A549 (cell line): ENCODE results near the gene SPACDR. TPM values are rescaled to one million over a fixed set of nuclear protein-coding genes. Genes with fewer than 3 reads are reported as not detected.
A peak's percentile ranks its signal among the peaks of the same experiment; 100 is the strongest.

ENCODE experiments used
- ATAC-seq, 2 experiments: fragments of 200-7000 bp in 1 of 2; fragments of >200 bp in 1 of 2; cut with Nextera tagmentation in 1 of 2; cut with Tn5 transposase in 1 of 2; 3 replicates each; pipeline versions ENCODE4 v1.8.0 to v1.9.1; 2018 to 2020; ENCODE audit warnings: mild to moderate bottlenecking in 1 of 2, moderate library complexity in 1 of 2
- CTCF ChIA-PET: fragments of 300-600 bp; sonication (Branson Sonifier 250); formaldehyde crosslinking; extraction: SDS; loops from one replicate; lab custom pipeline; 2021; ENCODE audit warnings: antibody characterized with exemption, inconsistent platforms; lab: Yijun Ruan, JAX
- POLR2A ChIA-PET: fragments of 350-600 bp; formaldehyde crosslinking; extraction: SDS; loops from one replicate; lab custom pipeline; 2021; ENCODE audit warnings: antibody characterized with exemption, inconsistent platforms; lab: Yijun Ruan, JAX
- DNase-seq, 2 experiments: peaks; one replicate each; pipeline versions ENCODE4 v3.0.0 to v3.0.0-alpha.2; 2011 to 2016; ENCODE audit warnings: low read depth in 1 of 2, low spot score in 1 of 2
- FAIRE-seq: peaks from 2 replicates; lab custom pipeline; 2011; peaks lifted over from hg19 to GRCh38; lab: Jason Lieb, UNC
- H3K27ac ChIP-seq, 2 experiments: fragments of >200 bp; sonication (Bioruptor Twin); formaldehyde crosslinking; 3 replicates each; pipeline ENCODE4 v1.5.1; 2016 to 2017
- H3K4me1 ChIP-seq: fragments of >200 bp; sonication (Bioruptor Twin); formaldehyde crosslinking; 3 replicates; pipeline ENCODE4 v1.6.1; 2016
- H3K4me2 ChIP-seq: fragments of >200 bp; sonication (Bioruptor Twin); formaldehyde crosslinking; 3 replicates; pipeline ENCODE4 v1.6.1; 2016
- H3K4me3 ChIP-seq: fragments of >200 bp; sonication (Bioruptor Twin); formaldehyde crosslinking; 3 replicates; pipeline ENCODE4 v1.5.1; 2016
- H3K9me3 ChIP-seq: fragments of >200 bp; sonication (Bioruptor Twin); formaldehyde crosslinking; 3 replicates; pipeline ENCODE4 v1.6.1; 2016
- ATOH8 ChIP-seq: fragments of 250-450 bp; sonication (Bioruptor Pico); IDR thresholded peaks from 2 replicates; pipeline ENCODE4 v1.5.0; 2020; ENCODE audit warnings: low read depth, mild to moderate bottlenecking, moderate library complexity
- BCL3 ChIP-seq: fragments of >200 bp; sonication (Bioruptor Twin); formaldehyde crosslinking; IDR thresholded peaks from 3 replicates; pipeline ENCODE4 v1.6.1; 2016
- CBX8 ChIP-seq: fragments of 200-600 bp; sonication (generic); IDR thresholded peaks from 2 replicates; pipeline ENCODE4 v1.6.1; 2016
- CHD2 ChIP-seq: fragments of 150-350 bp; IDR thresholded peaks from 2 replicates; pipeline ENCODE4 v1.6.1; 2014; ENCODE audit warnings: low read length; ENCODE audit not compliant: partially characterized antibody
- CTCF ChIP-seq: fragments of >200 bp; sonication (Bioruptor Twin); formaldehyde crosslinking; IDR thresholded peaks from 3 replicates; pipeline ENCODE4 v1.5.1; 2016
- EHF ChIP-seq: fragments of 250-450 bp; sonication (Bioruptor Pico); IDR thresholded peaks from 2 replicates; pipeline ENCODE4 v1.5.0; 2020; ENCODE audit warnings: mild to moderate bottlenecking
- FOSB ChIP-seq: fragments of 250-450 bp; sonication (Bioruptor Pico); IDR thresholded peaks from 2 replicates; pipeline ENCODE4 v1.5.0; 2020; ENCODE audit warnings: mild to moderate bottlenecking, moderate library complexity
- FOSL2 ChIP-seq, 2 experiments: fragments of 450-650 bp in 1 of 2; fragments of >200 bp in 1 of 2; sonication (Bioruptor Twin) in 1 of 2; formaldehyde crosslinking; IDR thresholded peaks; 2 replicates each; pipeline versions ENCODE4 v1.5.0 to v1.6.1; 2016 to 2020; ENCODE audit warnings: mild to moderate bottlenecking in 1 of 2, moderate library complexity in 1 of 2
- GATA3 ChIP-seq: IDR thresholded peaks from 2 replicates; pipeline ENCODE4 v1.6.1; 2012; ENCODE audit warnings: borderline replicate concordance
- JUN ChIP-seq, 2 experiments: fragments of >200 bp; sonication (Bioruptor Twin); formaldehyde crosslinking; IDR thresholded peaks; 2 replicates in 1 of 2; 3 replicates in 1 of 2; pipeline ENCODE4 v1.6.1; 2016 to 2017
- JUNB ChIP-seq: fragments of >200 bp; sonication (Bioruptor Twin); formaldehyde crosslinking; IDR thresholded peaks from 2 replicates; pipeline ENCODE4 v1.6.1; 2016
- MAX ChIP-seq: IDR thresholded peaks from 2 replicates; pipeline ENCODE4 v1.6.1; 2012
- POLR2A ChIP-seq: IDR thresholded peaks from 2 replicates; pipeline ENCODE4 v1.6.1; 2012; ENCODE audit warnings: mild to moderate bottlenecking, low read length
- REST ChIP-seq: fragments of 200-600 bp; sonication (generic); IDR thresholded peaks from 2 replicates; pipeline ENCODE4 v1.6.1; 2016; ENCODE audit warnings: antibody characterized with exemption, mild to moderate bottlenecking, moderate library complexity
- RFX5 ChIP-seq: fragments of 450-650 bp; IDR thresholded peaks from 2 replicates; pipeline ENCODE4 v1.7.1; 2014; ENCODE audit warnings: antibody characterized with exemption, mild to moderate bottlenecking, moderate library complexity
- RNF2 ChIP-seq: fragments of 200-600 bp; sonication (generic); IDR thresholded peaks from 2 replicates; pipeline ENCODE4 v1.6.1; 2016; ENCODE audit warnings: low read depth, mild to moderate bottlenecking, antibody characterized with exemption, moderate library complexity, borderline replicate concordance
- SMC3 ChIP-seq: fragments of >200 bp; sonication (Bioruptor Twin); formaldehyde crosslinking; IDR thresholded peaks from 3 replicates; pipeline ENCODE4 v1.6.1; 2018; ENCODE audit warnings: inconsistent platforms
- SREBF2 ChIP-seq: fragments of 450-650 bp; IDR thresholded peaks from 2 replicates; pipeline ENCODE4 v1.6.1; 2014; ENCODE audit warnings: mild to moderate bottlenecking, moderate library complexity
- USF2 ChIP-seq: fragments of 450-650 bp; IDR thresholded peaks from 2 replicates; pipeline ENCODE4 v1.6.1; 2014; ENCODE audit warnings: antibody characterized with exemption
- ZFP36 ChIP-seq: fragments of 450-650 bp; IDR thresholded peaks from 2 replicates; pipeline ENCODE4 v1.6.1; 2014; ENCODE audit warnings: borderline replicate concordance; ENCODE audit not compliant: partially characterized antibody
- WGBS: methylation state at CpG from one replicate; pipeline ENCODE4 v1.1.6; 2017; ENCODE audit errors: missing lambda C conversion rate; 5-methylcytosine and 5-hydroxymethylcytosine counted together
- polyA plus RNA-seq, 4 experiments: library from polyadenylated mRNA; depleted of rRNA in 3 of 4; stranded (reverse); fragments of >200 nt; fragmentation: RNase III in 1 of 4; extraction: RNeasy Plus Mini Kit Qiagen cat#74134 plus additional on column Dnase treatment in 1 of 4; gene quantifications; 2 replicates in 3 of 4; 3 replicates in 1 of 4; pipeline ENCODE4 v1.2.3, GENCODE V29; 2011 to 2017

The SPACDR gene
- polyA plus RNA-seq, 2 of the 4 experiments (the other 2 are of a cell fraction), result 0.17 to 0.34 TPM

GRCh38 chr7:100481466-100481865 is 17.4 kb upstream of the SPACDR start (continued):
- TF ChIP-seq CTCF (no peak), USF2 (no peak), SREBF2 (no peak)
- TF ChIP-seq, all 56 proteins: peak for 0

GRCh38 chr7:100478958-100479660 is 15.0 kb upstream of the SPACDR start, which contains the start of gene TSC22D4:
Gene TSC22D4 (minus strand): TSS chr7:100479214. CDS start chr7:100478038, 1,176 bp downstream.
- H3K4me2 ChIP-seq, result peak within 1 kb of the TSS; percentile 74
- TF ChIP-seq EHF (CRISPR knock-in tag) (no peak), ZFP36 (peak; percentile 13), POLR2A (peak; percentile 67), SMC3 (no peak), BCL3 (0 out of 3 replicates have a peak, but pooled peaks have one; percentile 24), CBX8 (no peak), MAX (0 out of 2 replicates have a peak, but pooled peaks have one; percentile 25), RFX5 (no peak), JUN (IDR thresholded peaks at IDR 0.05) (peak in 1 of 2 experiments; percentile 60; a peak in 3 of 5 replicates)
- TF ChIP-seq, all 56 proteins: peak for 5
- CTCF ChIA-PET, result interaction anchor here (0.5 to 8.5 kb wide), 8 partner anchors 10 to 227 kb away, joined by 3 to 127 read pairs (median 3); partner anchors contain the start of gene POP7
- no peaks in the 10 kb centered on the region for H3K9me3 ChIP-seq
- WGBS, result 1% methylated on average over 18 of the region's 27 CpGs
- ATAC-seq, result peak; percentile 70 to 85
- POLR2A ChIA-PET, result interaction anchor here (0.6 to 1.3 kb wide), 4 partner anchors 13 to 133 kb away, joined by 3 to 6 read pairs (median 3); partner anchors contain the start of genes AGFG2 and MOSPD3
- peak within 1 kb of the TSS; percentile 87 to 96 for H3K27ac ChIP-seq
- H3K4me1 ChIP-seq, result peaks cover 34% of the 10 kb centered on the region
- FAIRE-seq, result no peak
- H3K4me3 ChIP-seq, result peak within 1 kb of the TSS; percentile 75
- DNase-seq, result peak; percentile 90 to 91

- CTCF ChIA-PET, result interaction anchor here (0.6 to 8.5 kb wide), 4 partner anchors 10 to 82 kb away, joined by 3 to 127 read pairs (median 24); no protein-coding TSS in a partner anchor
- Histone ChIP-seq H3K9me3 (no peaks in the 10 kb centered on the region), H3K4me1 (peaks cover 33% of the 10 kb centered on the region), H3K27ac (peak overlapping the region; percentile 87 to 96), H3K4me3 (peak overlapping the region; percentile 75), H3K4me2 (peak overlapping the region; percentile 74)
- POLR2A ChIA-PET, result interaction anchor here (1.3 kb wide), 1 partner anchor 135 kb away, joined by 3 read pairs; the partner anchor contains the start of gene MOSPD3
- ATAC-seq (no peak), DNase-seq (no peak), FAIRE-seq (no peak)
- WGBS, result 62% methylated on average over 6 of the region's 16 CpGs
- TF ChIP-seq GATA3 (no peak), CHD2 (no peak), FOSB (no peak), CTCF (no peak), EHF (CRISPR knock-in tag) (no peak), JUNB (no peak), FOSL2 (IDR thresholded peaks at IDR 0.05) (no peak), FOSL2 (CRISPR knock-in tag; IDR thresholded peaks at IDR 0.05) (no peak), REST (no peak), ATOH8 (no peak), RNF2 (no peak)
Measured at GRCh38 chr7:100477871-100478267, 13.8 kb upstream of the SPACDR start.
